Keratinocyte (primary cell): ENCODE data around the gene A3GALT2. TPM values are rescaled to one million over a fixed set of nuclear protein-coding genes. Genes with fewer than 3 reads are reported as not detected.
"Not testable (repeated sequence)": the region's sequence is repeated elsewhere in the genome, so short reads cannot be mapped to it uniquely, and the experiment has no call there.

Experiments used
- DNase-seq: peaks from one replicate; pipeline ENCODE4 v3.0.0-alpha.2; 2011; ENCODE audit warnings: low read depth, missing footprints, low spot score
- FAIRE-seq: peaks from 2 replicates; lab custom pipeline; 2011; peaks lifted over from hg19 to GRCh38; lab: Jason Lieb, UNC
- H2AFZ ChIP-seq: 2 replicates; pipeline ENCODE4 v1.6.0; 2012; ENCODE audit warnings: low read length, control low read depth, inconsistent platforms; ENCODE audit not compliant: control insufficient read depth
- H3K27ac ChIP-seq: 2 replicates; pipeline ENCODE4 v1.5.1; 2011; ENCODE audit warnings: low read length; ENCODE audit not compliant: control insufficient read depth, insufficient read depth
- H3K27me3 ChIP-seq: 3 replicates; pipeline ENCODE4 v1.6.0; 2011; ENCODE audit warnings: low read length; ENCODE audit not compliant: control insufficient read depth, insufficient read depth; ENCODE audit errors: extremely low read depth
- H3K36me3 ChIP-seq, 2 experiments: 2 replicates in 1 of 2; 3 replicates in 1 of 2; pipeline ENCODE4 v1.5.1; 2011; ENCODE audit warnings: low read length in 2 of 2, mild to moderate bottlenecking in 1 of 2; ENCODE audit not compliant: control insufficient read depth in 2 of 2, insufficient read depth in 2 of 2; ENCODE audit errors: extremely low read depth in 1 of 2
- H3K4me1 ChIP-seq: 3 replicates; pipeline ENCODE4 v1.5.1; 2011; ENCODE audit warnings: low read length; ENCODE audit not compliant: control insufficient read depth, insufficient read depth; ENCODE audit errors: extremely low read depth
- H3K4me2 ChIP-seq: 3 replicates; pipeline ENCODE4 v1.6.0; 2011; ENCODE audit warnings: low read depth, low read length; ENCODE audit not compliant: control insufficient read depth, insufficient read depth; ENCODE audit errors: extremely low read depth
- H3K4me3 ChIP-seq, 3 experiments: fragments of 200-600 bp in 1 of 3; sonication (generic) in 1 of 3; 2 replicates in 2 of 3; 3 replicates in 1 of 3; pipeline ENCODE4 v1.5.1; 2011 to 2016; ENCODE audit warnings: low read length in 3 of 3, mild to moderate bottlenecking in 3 of 3, control low read depth in 2 of 3, inconsistent platforms in 1 of 3, low read depth in 1 of 3, mixed read lengths in 1 of 3, mixed run types in 1 of 3, moderate library complexity in 1 of 3; ENCODE audit not compliant: control insufficient read depth in 2 of 3, insufficient read depth in 2 of 3; ENCODE audit errors: extremely low read depth in 1 of 3
- H3K79me2 ChIP-seq: 2 replicates; pipeline ENCODE4 v1.6.0; 2012; ENCODE audit warnings: low read length; ENCODE audit not compliant: control insufficient read depth, insufficient read depth
- H3K9ac ChIP-seq: 3 replicates; pipeline ENCODE4 v1.6.0; 2011; ENCODE audit warnings: low read length; ENCODE audit not compliant: control insufficient read depth, insufficient read depth; ENCODE audit errors: extremely low read depth
- H3K9me1 ChIP-seq: 3 replicates; pipeline ENCODE4 v1.6.0; 2011; ENCODE audit warnings: low read length; ENCODE audit not compliant: control insufficient read depth, insufficient read depth; ENCODE audit errors: extremely low read depth
- H3K9me3 ChIP-seq: 2 replicates; pipeline ENCODE4 v1.5.1; 2012; ENCODE audit warnings: low read depth, low read length; ENCODE audit not compliant: control insufficient read depth
- H4K20me1 ChIP-seq: 3 replicates; pipeline ENCODE4 v1.6.0; 2011; ENCODE audit warnings: low read length; ENCODE audit not compliant: control insufficient read depth, insufficient read depth; ENCODE audit errors: extremely low read depth
- CTCF ChIP-seq, 3 experiments: IDR thresholded peaks in 1 of 3; conservative IDR thresholded peaks in 1 of 3; optimal IDR thresholded peaks in 1 of 3; 2 replicates in 2 of 3; 3 replicates in 1 of 3; pipeline versions ENCODE3 to v1.5.1; 2011; ENCODE audit warnings: low read length in 3 of 3, mild to moderate bottlenecking in 3 of 3, moderate library complexity in 2 of 3, control low read depth in 1 of 3, inconsistent platforms in 1 of 3; ENCODE audit not compliant: insufficient read depth in 2 of 3; ENCODE audit errors: extremely low read depth in 1 of 3
- EZH2 ChIP-seq: IDR thresholded peaks from one replicate; pipeline ENCODE4 v1.6.1; 2012; ENCODE audit warnings: inconsistent platforms, mild to moderate bottlenecking, low read length, moderate library complexity
- dilution Hi-C: fragments of 300-500 bp; cut with MboI; formaldehyde crosslinking; loops from one replicate; pipeline ENCODE4 v1.7.0; 2020; ENCODE audit warnings: low sequenced_read_pairs; ENCODE audit not compliant: extremely low pct_ligation_motif_present
- polyA plus RNA-seq, 5 experiments: library from polyadenylated mRNA; depleted of rRNA in 3 of 5; stranded (reverse) in 3 of 5; stranded (forward) in 1 of 5; unstranded in 1 of 5; fragments of >200 nt; gene quantifications; 1 replicate in 1 of 5; 2 replicates in 3 of 5; 3 replicates in 1 of 5; pipeline versions ENCODE4 v1.2.1 to v1.2.3, GENCODE V29; 2011 to 2012; ENCODE audit warnings: missing spikeins in 2 of 5, low read depth in 1 of 5, low replicate concordance in 1 of 5

A3GALT2 gene
- polyA plus RNA-seq, 1 donor (not counting 4 experiments of a cell fraction or from before 2014, with no cell fraction given): not detected

GRCh38 chr1:33294071-33295010 lies 26.6 kb downstream of the A3GALT2 start:
- Histone ChIP-seq H3K4me1 (peaks cover 3% of the 10 kb centered on the region), H4K20me1 (no peaks in the 10 kb centered on the region), H3K27ac (no peak overlapping the region), H3K4me2 (no peak overlapping the region), H3K9me1 (no peaks in the 10 kb centered on the region), H3K9me3 (no peaks in the 10 kb centered on the region), H3K79me2 (no peaks in the 10 kb centered on the region), H3K4me3 (no peak overlapping the region), H2AFZ (no peak overlapping the region), H3K9ac (no peak overlapping the region), H3K36me3 (peaks cover 2 to 4% of the 10 kb centered on the region in 2 experiments), H3K27me3 (no peaks in the 10 kb centered on the region)
- TF ChIP-seq EZH2: no peak
- TF ChIP-seq CTCF (optimal IDR thresholded peaks at IDR 0.05 in 1 of 3, IDR thresholded peaks at IDR 0.05 in 1 of 3, conservative IDR thresholded peaks at IDR 0.05 in 1 of 3; ENCODE audit: extremely low read depth in 1 of 3, insufficient read depth in 2 of 3, low read length in 3 of 3): no peak
- no peak for FAIRE-seq
- dilution Hi-C loops: no loop called here
- DNase-seq: no peak

- H3K36me3 ChIP-seq: peaks cover 2 to 4% of the 10 kb centered on the region in 2 experiments
- no peak for FAIRE-seq
- dilution Hi-C loops: no loop called here
Measured at GRCh38 chr1:33292726-33293340, 28.1 kb downstream of the A3GALT2 start.

GRCh38 chr1:33290615-33291014 lies 30.3 kb downstream of the A3GALT2 start:
- H3K27me3 ChIP-seq, H3K4me3 ChIP-seq, H3K27ac ChIP-seq, dilution Hi-C loops, H3K9me3 ChIP-seq, FAIRE-seq, DNase-seq, H2AFZ ChIP-seq, H3K9me1 ChIP-seq, H3K36me3 ChIP-seq, H4K20me1 ChIP-seq, H3K4me1 ChIP-seq, H3K4me2 ChIP-seq, H3K9ac ChIP-seq, H3K79me2 ChIP-seq: not testable (repeated sequence)

More at GRCh38 chr1:33292726-33293340, 28.1 kb downstream of the A3GALT2 start:
- TF ChIP-seq EZH2 (no peak), CTCF (optimal IDR thresholded peaks at IDR 0.05 in 1 of 3, IDR thresholded peaks at IDR 0.05 in 1 of 3, conservative IDR thresholded peaks at IDR 0.05 in 1 of 3; ENCODE audit: extremely low read depth in 1 of 3, insufficient read depth in 2 of 3, low read length in 3 of 3) (no peak)
- Histone ChIP-seq H4K20me1 (no peaks in the 10 kb centered on the region), H3K9ac (no peak overlapping the region), H3K9me3 (no peaks in the 10 kb centered on the region), H3K4me3 (no peak overlapping the region), H3K79me2 (no peaks in the 10 kb centered on the region), H3K27ac (no peak overlapping the region), H3K27me3 (no peaks in the 10 kb centered on the region), H3K4me2 (no peak overlapping the region), H2AFZ (no peak overlapping the region), H3K4me1 (peaks cover 3% of the 10 kb centered on the region), H3K9me1 (no peaks in the 10 kb centered on the region)
- no peak for DNase-seq
